Renal pelvis (tissue), 4 donors: ENCODE measurements around the gene PERM1. TPM values are rescaled to one million over a fixed set of nuclear protein-coding genes. Genes with fewer than 3 reads are reported as not detected.

Experiments
- DNase-seq: peaks from one replicate; pipeline ENCODE4 v3.0.0-alpha.2; 2013
- polyA plus RNA-seq, 3 donors: library from polyadenylated mRNA; unstranded; fragments of 120-200 nt; gene quantifications; one replicate each; pipeline ENCODE4 v1.2.1, GENCODE V29; 2013; ENCODE audit not compliant: insufficient read length in 3 of 3

Gene PERM1
- polyA plus RNA-seq, 3 donors, result 0.13 to 0.57 (median 0.28) TPM

DNA sequence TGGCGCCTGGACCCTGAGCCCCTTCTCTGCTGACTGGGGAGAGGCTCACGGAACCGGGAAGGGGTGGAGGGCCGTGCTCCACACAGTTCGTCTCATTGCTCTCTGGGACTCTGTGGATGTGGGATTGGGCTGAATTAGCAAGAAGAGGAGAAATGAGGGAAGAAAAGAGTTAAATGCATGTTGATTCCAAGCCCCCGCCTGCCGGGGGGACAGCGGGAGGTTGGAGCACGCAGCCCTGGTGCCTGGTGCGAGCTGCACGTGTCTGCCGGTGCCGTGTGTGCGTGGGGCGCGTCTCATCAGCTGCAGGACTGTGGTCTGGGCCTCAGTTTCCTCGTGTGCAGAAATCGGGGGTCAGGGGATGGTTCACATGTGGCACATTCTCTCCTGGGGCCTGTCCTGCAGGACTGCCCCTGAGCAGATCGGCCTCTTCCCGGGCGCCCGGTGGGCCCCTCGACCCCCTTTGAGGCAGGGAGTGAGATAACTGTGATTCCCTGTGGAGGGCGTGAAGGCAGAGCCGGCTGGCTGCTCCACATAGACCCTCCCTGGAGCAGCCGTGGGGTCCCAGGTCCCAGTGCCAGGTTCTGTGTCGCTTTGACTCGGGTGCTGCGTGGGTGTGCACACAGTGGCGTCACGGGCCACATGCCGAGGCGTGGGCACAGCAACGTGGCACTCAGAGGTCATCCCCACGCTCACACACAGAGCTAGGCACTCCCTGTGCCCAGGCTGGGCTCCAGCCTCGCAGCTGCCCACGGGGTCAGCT is 46.7 kb downstream of the PERM1 start:
- no peak for DNase-seq

DNA sequence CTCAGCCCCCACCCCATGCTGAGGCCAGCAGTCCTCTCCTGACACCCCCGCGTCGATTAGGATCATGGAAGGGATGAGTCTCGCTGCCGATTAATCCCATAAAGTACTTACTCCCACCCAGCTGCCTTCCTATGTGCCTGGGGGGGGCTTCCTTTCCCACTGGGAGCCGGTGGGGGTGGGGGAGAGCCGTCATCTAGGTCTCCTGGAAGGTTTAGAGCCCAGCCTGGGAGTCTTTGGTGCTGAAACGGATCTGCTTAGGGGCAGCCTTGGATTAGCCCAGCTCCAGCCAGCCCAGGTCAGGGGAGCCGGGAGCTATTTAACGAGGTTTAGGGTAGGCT is 48.3 kb downstream of the PERM1 start:
- no peak for DNase-seq

GRCh38 chr1:932776-933602 is 48.9 kb downstream of the PERM1 start:
- no peak for DNase-seq

- DNase-seq, result no peak
These were observed 49.8 kb downstream of the PERM1 start for GRCh38 chr1:932173-932510.

DNA sequence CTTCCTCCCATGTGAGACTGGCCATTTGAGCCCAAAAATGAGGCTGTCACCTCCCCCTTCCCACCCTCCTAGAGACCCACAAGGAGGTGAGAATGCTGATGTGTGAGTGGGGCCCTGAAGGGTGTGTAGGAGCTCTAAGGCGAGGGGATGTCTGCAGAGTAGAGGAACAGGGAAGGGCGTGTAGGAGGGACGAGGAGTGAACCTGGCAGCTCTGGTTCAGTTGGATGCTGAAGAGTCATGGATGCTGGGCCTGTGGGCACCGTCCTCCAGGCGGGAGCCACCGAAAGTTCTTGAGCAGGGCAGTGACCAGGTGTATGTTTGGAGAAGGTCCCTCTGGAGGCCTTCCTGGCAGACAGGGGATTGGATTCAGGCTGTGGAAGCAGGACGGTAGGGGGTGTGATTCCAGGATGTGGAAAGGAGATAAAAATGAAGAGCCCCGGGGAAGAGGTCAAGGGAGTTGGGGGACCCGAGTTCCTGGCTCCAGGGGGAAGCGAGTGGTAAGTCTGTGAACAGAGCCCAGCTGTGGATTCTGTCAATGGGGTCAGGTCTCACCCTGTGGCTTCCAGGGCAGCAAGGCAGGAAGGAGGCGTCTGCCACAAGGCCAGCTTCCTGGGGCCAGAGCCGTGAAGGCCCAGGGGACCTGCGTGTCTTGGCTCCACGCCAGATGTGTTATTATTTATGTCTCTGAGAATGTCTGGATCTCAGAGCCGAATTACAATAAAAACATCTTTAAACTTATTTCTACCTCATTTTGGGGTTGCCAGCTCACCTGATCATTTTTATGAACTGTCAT is 50.3 kb downstream of the PERM1 start:
- no peak for DNase-seq

- DNase-seq, result no peak
These were observed 51.2 kb downstream of the PERM1 start for GRCh38 chr1:930633-931138.

DNA sequence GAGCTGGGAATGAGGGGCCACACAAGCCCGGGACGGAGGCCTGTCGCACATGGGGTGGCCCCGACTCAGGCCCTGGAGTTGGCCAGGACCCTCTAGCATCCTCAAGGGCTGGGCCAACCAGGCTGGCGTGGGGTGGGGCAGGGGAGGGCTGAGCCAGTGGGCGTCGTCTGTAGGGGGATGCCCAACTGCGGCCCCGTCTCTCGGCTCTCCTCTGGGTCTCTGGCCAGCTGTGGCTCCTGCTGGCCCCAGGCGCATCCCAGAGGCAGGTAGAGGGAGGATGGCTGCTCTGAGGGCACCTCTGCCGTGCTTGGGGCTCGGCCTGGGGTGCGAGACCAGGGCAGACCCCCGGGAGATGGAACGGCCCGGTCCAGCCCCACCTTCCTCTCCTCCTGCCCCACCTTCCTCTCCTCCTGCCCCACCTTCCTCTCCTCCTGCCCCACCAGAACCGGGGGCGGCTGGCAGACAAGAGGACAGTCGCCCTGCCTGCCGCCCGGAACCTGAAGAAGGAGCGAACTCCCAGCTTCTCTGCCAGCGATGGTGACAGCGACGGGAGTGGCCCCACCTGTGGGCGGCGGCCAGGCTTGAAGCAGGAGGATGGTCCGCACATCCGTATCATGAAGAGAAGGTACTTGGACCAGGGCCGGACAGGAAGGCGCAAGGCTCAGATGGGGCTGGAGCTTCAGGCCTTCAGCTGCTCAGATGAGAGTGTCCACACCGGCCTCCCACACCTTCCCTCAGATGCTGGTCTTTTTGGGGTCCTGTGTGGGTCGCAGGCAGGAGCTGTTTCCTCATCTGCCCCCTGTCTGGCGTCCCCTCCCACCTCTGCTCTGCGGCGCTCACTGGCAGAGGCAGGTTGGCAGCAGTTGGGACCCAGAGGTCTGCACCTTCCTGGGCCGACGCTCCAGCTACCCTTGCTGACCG is 51.9 kb downstream of the PERM1 start:
- no peak for DNase-seq

GRCh38 chr1:928825-929661 is 52.9 kb downstream of the PERM1 start:
- no peak for DNase-seq

DNA sequence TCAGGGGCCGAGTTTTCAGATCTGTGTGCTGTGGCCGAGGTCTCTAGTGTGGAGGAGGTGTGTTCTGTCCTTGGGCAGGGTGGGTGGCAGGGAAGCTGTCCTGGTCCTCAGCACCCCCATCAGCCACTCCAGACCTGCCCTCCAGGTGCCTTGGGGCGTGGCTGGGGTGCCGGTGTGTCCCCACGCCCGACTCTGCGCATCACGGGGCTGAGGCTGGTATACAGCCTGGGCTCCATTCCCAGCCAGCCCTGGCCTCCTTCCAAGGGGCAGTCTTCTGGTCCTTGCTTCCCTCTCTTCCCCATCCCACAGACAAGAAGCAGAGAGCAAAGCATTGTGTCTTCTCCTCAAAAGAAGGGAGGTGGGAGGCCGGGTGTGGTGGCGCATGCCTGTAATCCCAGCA is 54.1 kb downstream of the PERM1 start:
- DNase-seq, result no peak

GRCh38 chr1:927234-927633 is 54.7 kb downstream of the PERM1 start:
- DNase-seq, result no peak

DNA sequence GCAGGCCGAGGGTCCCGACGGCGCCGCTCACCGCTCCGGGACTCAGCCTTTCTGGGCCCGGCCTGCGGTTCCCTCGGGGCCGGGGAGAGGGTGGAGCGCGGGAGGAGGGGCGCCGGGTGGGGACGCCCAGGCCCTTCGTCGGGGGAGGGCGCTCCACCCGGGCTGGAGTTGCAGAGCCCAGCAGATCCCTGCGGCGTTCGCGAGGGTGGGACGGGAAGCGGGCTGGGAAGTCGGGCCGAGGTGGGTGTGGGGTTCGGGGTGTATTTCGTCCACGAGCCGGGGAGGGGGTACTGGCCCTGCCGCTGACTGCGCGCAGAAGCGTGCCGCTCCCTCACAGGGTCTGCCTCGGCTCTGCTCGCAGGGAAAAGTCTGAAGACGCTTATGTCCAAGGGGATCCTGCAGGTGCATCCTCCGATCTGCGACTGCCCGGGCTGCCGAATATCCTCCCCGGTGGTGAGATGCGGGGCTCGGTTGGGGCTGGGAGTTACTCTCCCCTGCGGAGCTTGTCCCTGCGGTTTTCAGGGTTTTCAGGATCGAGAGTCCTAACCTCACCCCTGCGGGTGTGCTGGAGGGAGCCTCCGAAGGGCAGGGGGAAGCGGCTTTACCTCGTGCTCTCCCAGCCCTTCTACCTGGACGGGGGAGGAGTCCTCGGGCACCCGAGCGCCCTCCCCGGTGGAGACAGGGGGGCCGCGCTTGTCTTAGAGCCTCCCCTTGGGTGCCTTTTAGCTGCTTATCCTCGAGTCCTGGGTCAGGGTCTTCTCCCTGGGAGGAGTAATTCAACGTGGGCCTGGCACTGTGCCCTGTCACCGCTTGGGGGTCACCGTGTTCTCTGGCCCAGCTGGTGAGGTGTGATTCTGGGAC is 56.1 kb downstream of the PERM1 start:
- no peak for DNase-seq

Other genes with a start within 250 kb of the PERM1 start
- gene SAMD11, start 58.2 kb downstream of the PERM1 start, polyA plus RNA-seq, result 10 to 100 TPM; 67.8 to 90.6 (median 89.8) TPM
- gene NOC2L, start 22.8 kb downstream of the PERM1 start, polyA plus RNA-seq, result 10 to 100 TPM; 65.5 to 71.9 (median 68.9) TPM
- 10 to 100 TPM in 2 of 3 donors, 1 to 10 TPM in 1; 9.9 to 14.3 (median 13.6) TPM for gene KLHL17, start 21.5 kb downstream of the PERM1 start, polyA plus RNA-seq
- gene PLEKHN1, start 15.6 kb downstream of the PERM1 start, polyA plus RNA-seq, result under 1 TPM; 0.16 to 0.44 (median 0.26) TPM
- 10 to 100 TPM; 33.1 to 47.9 (median 43.2) TPM for gene HES4, start 18.0 kb upstream of the PERM1 start, polyA plus RNA-seq
- 10 to 100 TPM; 13.7 to 18.1 (median 16.5) TPM for gene ISG15, start 31.4 kb upstream of the PERM1 start, polyA plus RNA-seq
- gene AGRN, start 38.0 kb upstream of the PERM1 start, polyA plus RNA-seq, result 100 to 1,000 TPM; 281 to 299 (median 289) TPM
- gene RNF223, start 92.2 kb upstream of the PERM1 start, polyA plus RNA-seq, result under 1 TPM; 0.56 to 0.88 (median 0.62) TPM
- 10 to 100 TPM; 16.3 to 19.9 (median 18.2) TPM for gene C1orf159, start 134.0 kb upstream of the PERM1 start, polyA plus RNA-seq
- gene TTLL10, start 191.8 kb upstream of the PERM1 start, polyA plus RNA-seq, result 1 to 10 TPM in 2 of 3 donors, under 1 TPM in 1; 0.94 to 1.1 (median 1.1) TPM
- gene TNFRSF18, start 224.5 kb upstream of the PERM1 start, polyA plus RNA-seq, result 1 to 10 TPM in 1 of 3 donors, under 1 TPM in 2; 0.75 to 1.2 (median 0.89) TPM
- gene TNFRSF4, start 232.1 kb upstream of the PERM1 start, polyA plus RNA-seq, result 1 to 10 TPM; 1.5 to 2.7 (median 2.7) TPM
- gene SDF4, start 249.9 kb upstream of the PERM1 start, polyA plus RNA-seq, result 100 to 1,000 TPM; 134 to 147 (median 135) TPM